H1 (cell line): ENCODE measurements around the gene TBL2. TPM values are rescaled to one million over a fixed set of nuclear protein-coding genes. Genes with fewer than 3 reads are reported as not detected.

Experiments
- CTCF ChIA-PET: fragments of 300-600 bp; sonication (Branson Sonifier 250); formaldehyde crosslinking; loops from one replicate; lab custom pipeline; 2021; ENCODE audit not compliant: partially characterized antibody; lab: Charles Lee
- POLR2A ChIA-PET: fragments of 300-600 bp; sonication (Branson Sonifier 250); formaldehyde crosslinking; loops from one replicate; lab custom pipeline; 2021; ENCODE audit warnings: inconsistent platforms; ENCODE audit not compliant: partially characterized antibody; lab: Charles Lee
- DNase-seq, 2 experiments: peaks; one replicate each; pipeline versions ENCODE4 v3.0.0 to v3.0.0-alpha.2; 2010 to 2022; ENCODE audit warnings: low spot score in 2 of 2, low read depth in 1 of 2, mixed read lengths in 1 of 2
- FAIRE-seq: peaks from 2 replicates; lab custom pipeline; 2011; peaks lifted over from hg19 to GRCh38; lab: Jason Lieb, UNC
- H2AFZ ChIP-seq: 2 replicates; pipeline ENCODE4 v1.8.1; 2012; ENCODE audit warnings: low read length, inconsistent platforms
- H2AK5ac ChIP-seq: 2 replicates; pipeline ENCODE4 v1.6.1; 2013; ENCODE audit warnings: low read depth, low read length
- H2BK120ac ChIP-seq: replicated peaks from 2 replicates; pipeline ENCODE3; 2013; ENCODE audit warnings: low read depth, low read length, inconsistent platforms
- H2BK12ac ChIP-seq: 2 replicates; pipeline ENCODE4 v1.6.1; 2013; ENCODE audit warnings: low read depth, low read length
- H2BK15ac ChIP-seq: 2 replicates; pipeline ENCODE4 v1.6.1; 2013; ENCODE audit warnings: low read length
- H2BK20ac ChIP-seq: 2 replicates; pipeline ENCODE4 v1.6.1; 2013; ENCODE audit warnings: low read length
- H2BK5ac ChIP-seq: 2 replicates; pipeline ENCODE4 v1.6.1; 2013; ENCODE audit warnings: low read depth, low read length
- H3K14ac ChIP-seq: 2 replicates; pipeline ENCODE4 v1.6.1; 2013; ENCODE audit warnings: inconsistent platforms; ENCODE audit not compliant: insufficient read length
- H3K18ac ChIP-seq: 2 replicates; pipeline ENCODE4 v1.6.1; 2013; ENCODE audit warnings: low read length; ENCODE audit errors: extremely low read depth
- H3K23ac ChIP-seq: 2 replicates; pipeline ENCODE4 v1.6.1; 2013; ENCODE audit warnings: inconsistent platforms; ENCODE audit not compliant: insufficient read length
- H3K23me2 ChIP-seq: 2 replicates; pipeline ENCODE4 v1.6.1; 2013; ENCODE audit warnings: low read depth, low read length
- H3K27ac ChIP-seq: 2 replicates; pipeline ENCODE4 v1.6.1; 2011; ENCODE audit warnings: low read depth, low read length, inconsistent platforms
- H3K27me3 ChIP-seq, 4 experiments: replicated peaks in 1 of 4; 1 replicate in 1 of 4; 2 replicates in 3 of 4; pipeline versions ENCODE4 v1.6.1 to v1.8.1; 2011 to 2013; ENCODE audit warnings: low read length in 3 of 4, mild to moderate bottlenecking in 3 of 4, inconsistent platforms in 2 of 4, mixed read lengths in 2 of 4, moderate library complexity in 1 of 4; ENCODE audit not compliant: control insufficient read depth in 3 of 4, insufficient read depth in 3 of 4; ENCODE audit errors: extremely low read depth in 1 of 4
- H3K36me3 ChIP-seq, 4 experiments: 2 replicates each; pipeline versions ENCODE4 v1.6.1 to v1.8.1; 2011 to 2013; ENCODE audit warnings: mild to moderate bottlenecking in 4 of 4, low read length in 3 of 4, moderate library complexity in 2 of 4, control low read depth in 1 of 4, inconsistent platforms in 1 of 4; ENCODE audit not compliant: insufficient read depth in 4 of 4, control insufficient read depth in 2 of 4
- H3K4ac ChIP-seq: replicated peaks from 2 replicates; pipeline ENCODE3; 2013; ENCODE audit warnings: low read length, low read depth, mixed read lengths, inconsistent platforms; ENCODE audit not compliant: insufficient read length
- H3K4me1 ChIP-seq, 4 experiments: replicated peaks in 1 of 4; 1 replicate in 1 of 4; 2 replicates in 3 of 4; pipeline versions ENCODE4 v1.6.1 to v1.8.1; 2011 to 2013; ENCODE audit warnings: low read length in 3 of 4, inconsistent platforms in 2 of 4, mixed read lengths in 1 of 4; ENCODE audit not compliant: insufficient read depth in 4 of 4, control insufficient read depth in 3 of 4
- H3K4me2 ChIP-seq, 2 experiments: 2 replicates each; pipeline versions ENCODE4 v1.6.1 to v1.8.1; 2011 to 2013; ENCODE audit warnings: low read depth in 2 of 2, low read length in 2 of 2, control low read depth in 1 of 2, inconsistent platforms in 1 of 2, mild to moderate bottlenecking in 1 of 2; ENCODE audit not compliant: insufficient read depth in 1 of 2
- H3K4me3 ChIP-seq, 4 experiments: fragments of 200-600, 300-600 bp in 1 of 4; sonication (generic), shearing (Covaris generic), sonication (Bioruptor Twin) in 1 of 4; 2 replicates each; pipeline versions ENCODE4 v1.5.1 to v1.8.1; 2011 to 2016; ENCODE audit warnings: low read length in 4 of 4, low read depth in 3 of 4, control low read depth in 2 of 4, inconsistent platforms in 2 of 4, mild to moderate bottlenecking in 2 of 4, mixed read lengths in 1 of 4, moderate library complexity in 1 of 4; ENCODE audit not compliant: insufficient read depth in 2 of 4; ENCODE audit errors: extremely low read depth in 1 of 4
- H3K56ac ChIP-seq: replicated peaks from 2 replicates; pipeline ENCODE3; 2013; ENCODE audit warnings: low read depth, mild to moderate bottlenecking, mixed read lengths, low read length, inconsistent platforms; ENCODE audit not compliant: insufficient read length
- H3K79me1 ChIP-seq: 2 replicates; pipeline ENCODE4 v1.6.1; 2013; ENCODE audit warnings: low read depth, low read length, control low read depth
- H3K79me2 ChIP-seq, 2 experiments: 2 replicates each; pipeline versions ENCODE4 v1.6.1 to v1.8.1; 2012 to 2013; ENCODE audit warnings: low read length in 2 of 2, mild to moderate bottlenecking in 2 of 2, inconsistent platforms in 1 of 2; ENCODE audit not compliant: insufficient read depth in 2 of 2, control insufficient read depth in 1 of 2
- H3K9ac ChIP-seq, 4 experiments: replicated peaks in 1 of 4; 1 replicate in 1 of 4; 2 replicates in 3 of 4; pipeline versions ENCODE4 v1.6.1 to v1.8.1; 2011 to 2013; ENCODE audit warnings: low read depth in 3 of 4, low read length in 3 of 4, control low read depth in 2 of 4, mild to moderate bottlenecking in 2 of 4, moderate library complexity in 2 of 4, inconsistent platforms in 1 of 4; ENCODE audit errors: extremely low read depth in 1 of 4
- H3K9me3 ChIP-seq, 2 experiments: 2 replicates each; pipeline versions ENCODE4 v1.6.1 to v1.8.1; 2012 to 2013; ENCODE audit warnings: mild to moderate bottlenecking in 2 of 2, moderate library complexity in 2 of 2, control low read depth in 1 of 2, inconsistent platforms in 1 of 2, low read depth in 1 of 2, low read length in 1 of 2, mixed read lengths in 1 of 2; ENCODE audit not compliant: insufficient read depth in 2 of 2
- H4K20me1 ChIP-seq, 2 experiments: replicated peaks in 1 of 2; 2 replicates each; pipeline versions ENCODE3 to v1.8.1; 2011 to 2013; ENCODE audit warnings: inconsistent platforms in 2 of 2, low read length in 2 of 2, mild to moderate bottlenecking in 1 of 2; ENCODE audit not compliant: insufficient read depth in 2 of 2, control insufficient read depth in 1 of 2
- H4K5ac ChIP-seq: 2 replicates; pipeline ENCODE4 v1.6.1; 2013; ENCODE audit warnings: low read length, low read depth, mixed read lengths, inconsistent platforms; ENCODE audit not compliant: insufficient read length
- H4K8ac ChIP-seq: 2 replicates; pipeline ENCODE4 v1.8.0; 2013; ENCODE audit warnings: mild to moderate bottlenecking, moderate library complexity, low read length, inconsistent platforms; ENCODE audit not compliant: insufficient read depth; ENCODE audit errors: extremely low read depth
- H4K91ac ChIP-seq: replicated peaks from 2 replicates; pipeline ENCODE3; 2013; ENCODE audit warnings: low read length, mixed read lengths, inconsistent platforms; ENCODE audit not compliant: insufficient read length
- ATF3 ChIP-seq: IDR thresholded peaks from 2 replicates; pipeline ENCODE4 v1.6.1; 2011; ENCODE audit warnings: low read depth, mild to moderate bottlenecking, low read length; ENCODE audit not compliant: insufficient read depth
- BACH1 ChIP-seq: IDR thresholded peaks from 2 replicates; pipeline ENCODE4 v1.6.1; 2012; ENCODE audit warnings: low read length, improper control_type of control experiment
- CHD1 ChIP-seq: IDR thresholded peaks from 2 replicates; pipeline ENCODE4 v1.6.1; 2012; ENCODE audit warnings: low read depth, low read length, improper control_type of control experiment
- EP300 ChIP-seq, 2 experiments: IDR thresholded peaks; 1 replicate in 1 of 2; 2 replicates in 1 of 2; pipeline ENCODE4 v1.6.1; 2011 to 2012; ENCODE audit warnings: low read depth in 2 of 2, low read length in 2 of 2, mild to moderate bottlenecking in 2 of 2, borderline replicate concordance in 1 of 2, inconsistent platforms in 1 of 2, moderate library complexity in 1 of 2
- HDAC6 ChIP-seq: IDR thresholded peaks from one replicate; pipeline ENCODE4 v1.7.1; 2012; ENCODE audit warnings: low read depth, mild to moderate bottlenecking, inconsistent platforms, low read length, moderate library complexity
- NRF1 ChIP-seq: IDR thresholded peaks from 2 replicates; pipeline ENCODE4 v1.6.1; 2011; ENCODE audit warnings: mild to moderate bottlenecking, low read depth, low read length, improper control_type of control experiment
- RXRA ChIP-seq: IDR thresholded peaks from 2 replicates; pipeline ENCODE4 v1.6.1; 2011; ENCODE audit warnings: low read depth, mild to moderate bottlenecking, low read length, moderate library complexity; ENCODE audit not compliant: insufficient read depth
- SAP30 ChIP-seq: fragments of 300-600 bp; sonication (generic); IDR thresholded peaks from 2 replicates; pipeline ENCODE4 v1.7.1; 2012; ENCODE audit warnings: low read length, moderate library complexity, mild to moderate bottlenecking, inconsistent platforms; ENCODE audit not compliant: insufficient read depth, insufficient replicate concordance
- SRF ChIP-seq: IDR thresholded peaks from 2 replicates; pipeline ENCODE4 v1.6.1; 2011; ENCODE audit warnings: mild to moderate bottlenecking, low read depth, low read length, moderate library complexity
- SUZ12 ChIP-seq: fragments of 200-600 bp; sonication (generic); IDR thresholded peaks from 2 replicates; pipeline ENCODE4 v1.6.1; 2012; ENCODE audit warnings: mild to moderate bottlenecking, inconsistent platforms, low read length, moderate library complexity, mixed read lengths
- TAF7 ChIP-seq: optimal IDR thresholded peaks from 2 replicates; pipeline ENCODE3; 2011; ENCODE audit warnings: low read depth, mild to moderate bottlenecking, inconsistent platforms, low read length, moderate library complexity, borderline replicate concordance
- YY1 ChIP-seq: IDR thresholded peaks from 2 replicates; pipeline ENCODE4 v1.6.1; 2011; ENCODE audit warnings: low read depth, mild to moderate bottlenecking, low read length
- ZNF274 ChIP-seq: IDR thresholded peaks from 2 replicates; pipeline ENCODE4 v1.7.0; 2012; ENCODE audit warnings: low read length, borderline replicate concordance; ENCODE audit errors: extremely low read depth
- WGBS, 2 experiments: shearing (Covaris generic) in 1 of 2; methylation state at CpG; one replicate each; pipeline versions ENCODE4 v1.1.6 to v1.1.7; 2013 to 2015; ENCODE audit warnings: low lambda C conversion rate in 2 of 2, mixed read lengths in 2 of 2, inconsistent platforms in 1 of 2, low coverage in 1 of 2, missing lambda C conversion rate in 1 of 2; ENCODE audit not compliant: insufficient replicate concordance in 2 of 2, insufficient coverage in 1 of 2, insufficient read length in 1 of 2; ENCODE audit errors: extremely low coverage in 1 of 2, missing lambda C conversion rate in 1 of 2; 5-methylcytosine and 5-hydroxymethylcytosine counted together
- polyA plus RNA-seq, 7 experiments: library from polyadenylated mRNA; depleted of rRNA in 3 of 7; stranded (reverse) in 5 of 7; unstranded in 2 of 7; fragments of >200 nt in 5 of 7; fragments of 200-250 nt in 2 of 7; gene quantifications; 1 replicate in 5 of 7; 2 replicates in 1 of 7; 4 replicates in 1 of 7; pipeline versions ENCODE4 v1.2.1 to v1.2.3, GENCODE V29; 2011 to 2013; ENCODE audit warnings: missing spikeins in 2 of 7, mixed read lengths in 2 of 7
- total RNA-seq: library from RNA; stranded (reverse); fragmentation: NEBNext Ultra II Directional; extraction: Animal tissue kit (Norgen Biotek cat#: 25700); gene quantifications from 2 replicates; pipeline ENCODE4 v1.2.1, GENCODE V29; 2021

TBL2 gene
- total and polyA plus RNA-seq, 2 of the 8 experiments (the other 6 are each of a cell fraction or from before 2014, with no cell fraction given) = 25.8 to 29.7 TPM

GRCh38 chr7:73536479-73536878, 41.9 kb downstream of the TBL2 start:
- POLR2A ChIA-PET = interaction anchor here (0.7 to 1.8 kb wide), 10 partner anchors 8 to 44 kb away, joined by 3 to 6 read pairs (median 4); partner anchors contain the start of gene BCL7B
- CTCF ChIA-PET = no interaction called here
- no peak for TF ChIP-seq ZNF274
- no peak for TF ChIP-seq SAP30
- TF ChIP-seq BACH1 = no peak
- no peak for TF ChIP-seq EP300 (IDR thresholded peaks at IDR 0.05; ENCODE audit: borderline replicate concordance in 1 of 2, low read depth in 2 of 2, low read length in 2 of 2)
- TF ChIP-seq NRF1 = no peak
- TF ChIP-seq CHD1 = no peak
- TF ChIP-seq HDAC6 = no peak
- TF ChIP-seq ATF3 = no peak
- TF ChIP-seq SRF = no peak
- no peak for TF ChIP-seq YY1
- TF ChIP-seq SUZ12 = no peak
- TF ChIP-seq RXRA = no peak
- no peak for TF ChIP-seq TAF7

More at GRCh38 chr7:73536479-73536878, 41.9 kb downstream of the TBL2 start:
- Histone ChIP-seq H2AK5ac (no peak overlapping the region), H3K79me1 (no peaks in the 10 kb centered on the region), H3K14ac (no peak overlapping the region), H3K56ac (no peak overlapping the region), H3K4me2 (no peak overlapping the region), H4K20me1 (peaks cover 0 to 1% of the 10 kb centered on the region in 2 experiments), H4K5ac (no peak overlapping the region), H2BK120ac (no peak overlapping the region), H3K36me3 (peaks cover 14 to 36% (median 19%) of the 10 kb centered on the region in 4 experiments; a peak in 7 of 8 replicates), H3K4me1 (no peaks in the 10 kb centered on the region), H3K23me2 (no peaks in the 10 kb centered on the region), H3K9ac (peak overlapping the region in 1 of 4 experiments; percentile 18; a peak in 1 of 7 replicates), H3K9me3 (no peaks in the 10 kb centered on the region), H3K4me3 (no peak overlapping the region), H3K18ac (no peak overlapping the region), H3K79me2 (no peaks in the 10 kb centered on the region), H2AFZ (no peak overlapping the region), H2BK5ac (no peak overlapping the region), H4K8ac (no peak overlapping the region), H4K91ac (no peak overlapping the region), H3K27ac (no peak overlapping the region), H3K4ac (no peak overlapping the region), H2BK15ac (no peak overlapping the region), H2BK20ac (no peak overlapping the region), H3K27me3 (no peaks in the 10 kb centered on the region), H2BK12ac (no peak overlapping the region), H3K23ac (no peak overlapping the region)
- WGBS, 2 experiments = 92% methylated on average over 5 of the region's 5 CpGs; no CpG with 5 or more reads in 1 of the 2 experiments
- DNase-seq = no peak
- FAIRE-seq = no peak
